PC-9 (cell line): ENCODE measurements around the gene IGFL4.

Experiments used
- CTCF ChIP-seq: fragments of 200-600 bp; sonication (generic); conservative IDR thresholded peaks from 2 replicates; pipeline ENCODE4 v1.6.1; 2017; ENCODE audit warnings: mixed run types, antibody characterized with exemption, mild to moderate bottlenecking, moderate library complexity
- EZH2 ChIP-seq: fragments of 200-600 bp; sonication (generic); IDR thresholded peaks from 2 replicates; pipeline ENCODE4 v1.8.0; 2017; ENCODE audit warnings: antibody characterized with exemption, low read depth

- TF ChIP-seq CTCF: no peak
- no peak for TF ChIP-seq EZH2
Measured at GRCh38 chr19:46023311-46023779, 17.5 kb downstream of the IGFL4 start.
